Ureter (tissue), 1 donor: Measurements from ENCODE around the gene MRPL4. TPM values are rescaled to one million over a fixed set of nuclear protein-coding genes. Genes with fewer than 3 reads are reported as not detected.

Experiments
- DNase-seq: peaks from one replicate; pipeline ENCODE4 v3.0.0-alpha.2; 2020; ENCODE audit warnings: low spot score
- total RNA-seq: library from RNA; stranded (reverse); gene quantifications from one replicate; pipeline ENCODE4 v1.2.4, GENCODE V29; 2023
- donor health status: DM: yes; HTN: yes; CAD: no.

The MRPL4 gene
- total RNA-seq, result 65.3 TPM

GRCh38 chr19:10251792-10252694, at the start of gene MRPL4:
MRPL4 (plus strand) TSS chr19:10252214; CDS start chr19:10252254, 40 bp downstream.
- DNase-seq, result peak; percentile 97

- DNase-seq, result no peak
These were observed 48.3 kb upstream of the MRPL4 start for GRCh38 chr19:10203686-10204085.

GRCh38 chr19:10205636-10206035, 46.4 kb upstream of the MRPL4 start:
- no peak for DNase-seq

- DNase-seq, result no peak
These were observed 45.7 kb upstream of the MRPL4 start for GRCh38 chr19:10206226-10206885.

- no peak for DNase-seq
These were observed 45.0 kb upstream of the MRPL4 start for GRCh38 chr19:10207026-10207425.

- DNase-seq, result no peak
These were observed 42.7 kb upstream of the MRPL4 start for GRCh38 chr19:10209315-10209714.

GRCh38 chr19:10211061-10211460, 41.0 kb upstream of the MRPL4 start:
- DNase-seq, result no peak

GRCh38 chr19:10211691-10212090, 40.3 kb upstream of the MRPL4 start:
- DNase-seq, result no peak

- no peak for DNase-seq
These were observed 37.2 kb upstream of the MRPL4 start for GRCh38 chr19:10214784-10215183.

- no peak for DNase-seq
These were observed 34.9 kb upstream of the MRPL4 start for GRCh38 chr19:10217085-10217484.

GRCh38 chr19:10219678-10220077, 32.3 kb upstream of the MRPL4 start:
- no peak for DNase-seq

- no peak for DNase-seq
These were observed 31.3 kb upstream of the MRPL4 start for GRCh38 chr19:10220695-10221094.

- DNase-seq, result no peak
These were observed 29.7 kb upstream of the MRPL4 start for GRCh38 chr19:10222201-10222890.

GRCh38 chr19:10223488-10224213, 28.4 kb upstream of the MRPL4 start:
- no peak for DNase-seq

- DNase-seq, result no peak
These were observed 27.7 kb upstream of the MRPL4 start for GRCh38 chr19:10224337-10224736.

- no peak for DNase-seq
These were observed 26.0 kb upstream of the MRPL4 start for GRCh38 chr19:10226021-10226375.

GRCh38 chr19:10226376-10227025, 25.5 kb upstream of the MRPL4 start:
- peak; percentile 73 for DNase-seq

- peak; percentile 60 for DNase-seq
These were observed 24.7 kb upstream of the MRPL4 start for GRCh38 chr19:10227026-10227971.

- DNase-seq, result no peak
These were observed 23.6 kb upstream of the MRPL4 start for GRCh38 chr19:10228393-10228792.

GRCh38 chr19:10228920-10229319, 23.1 kb upstream of the MRPL4 start:
- DNase-seq, result no peak
